B cell (primary cell): Measurements from ENCODE around the gene DDX50. TPM values are rescaled to one million over a fixed set of nuclear protein-coding genes. Genes with fewer than 3 reads are reported as not detected.
"Not testable (repeated sequence)": the region's sequence is repeated elsewhere in the genome, so short reads cannot be mapped to it uniquely, and the experiment has no call there.

Experiments used
- ATAC-seq: fragments of 200-7000 bp; cut with Tn5 transposase; one replicate; pipeline ENCODE4 v1.10.0; 2021; ENCODE audit warnings: low read depth, mild to moderate bottlenecking, moderate number of reproducible peaks, moderate library complexity
- CTCF ChIA-PET: fragments of 350-600 bp; sonication (Branson Sonifier 250); formaldehyde crosslinking; loops from one replicate; lab custom pipeline; 2021; ENCODE audit warnings: antibody characterized with exemption, inconsistent platforms; lab: Charles Lee
- POLR2A ChIA-PET: fragments of 350-600 bp; sonication (Branson Sonifier 250); formaldehyde crosslinking; loops from one replicate; lab custom pipeline; 2021; ENCODE audit warnings: antibody characterized with exemption; lab: Charles Lee
- DNase-seq: peaks from one replicate; pipeline ENCODE4 v3.0.0; 2013
- H2AFZ ChIP-seq: 2 replicates; pipeline ENCODE4 v1.6.1; 2012; ENCODE audit warnings: mild to moderate bottlenecking, low read depth, low read length; ENCODE audit not compliant: insufficient read depth, poor library complexity, severe bottlenecking
- H3K27ac ChIP-seq, 2 donors: 1 replicate in 1 of 2; 2 replicates in 1 of 2; pipeline ENCODE4 v1.5.1; 2012 to 2013; ENCODE audit warnings: low read length in 2 of 2, mild to moderate bottlenecking in 2 of 2, moderate library complexity in 1 of 2
- H3K27me3 ChIP-seq, 4 experiments: fragments of 200-600 bp in 1 of 4; sonication (generic) in 1 of 4; replicated peaks in 1 of 4; 1 replicate in 2 of 4; 2 replicates in 2 of 4; pipeline versions ENCODE4 v1.6.1 to v1.7.0; 2013 to 2016; ENCODE audit warnings: low read length in 3 of 4, mild to moderate bottlenecking in 2 of 4, mixed read lengths in 1 of 4, moderate library complexity in 1 of 4; ENCODE audit not compliant: insufficient read depth in 4 of 4, control insufficient read depth in 3 of 4; ENCODE audit errors: control extremely low read depth in 1 of 4
- H3K36me3 ChIP-seq, 2 experiments: replicated peaks in 1 of 2; 1 replicate in 1 of 2; 2 replicates in 1 of 2; pipeline versions ENCODE4 v1.6.1 to v1.7.1; 2013; ENCODE audit warnings: low read length in 1 of 2; ENCODE audit not compliant: insufficient read depth in 2 of 2, control insufficient read depth in 1 of 2; ENCODE audit errors: control extremely low read depth in 1 of 2, extremely low read depth in 1 of 2
- H3K4me1 ChIP-seq, 2 donors: fragments of 200-600 bp in 1 of 2; sonication (generic) in 1 of 2; 1 replicate in 1 of 2; 2 replicates in 1 of 2; pipeline versions ENCODE4 v1.5.1 to v1.6.1; 2013 to 2017; ENCODE audit warnings: low read length in 2 of 2; ENCODE audit not compliant: control insufficient read depth in 2 of 2, insufficient read depth in 2 of 2
- H3K4me2 ChIP-seq: replicated peaks from 2 replicates; pipeline ENCODE3; 2012; ENCODE audit warnings: mild to moderate bottlenecking, low read depth, low read length; ENCODE audit not compliant: poor library complexity, severe bottlenecking
- H3K4me3 ChIP-seq, 5 experiments: fragments of 200-600 bp in 1 of 5; sonication (generic) in 1 of 5; 1 replicate in 3 of 5; 2 replicates in 2 of 5; pipeline versions ENCODE4 v1.5.1 to v1.7.0; 2011 to 2016; ENCODE audit warnings: low read length in 4 of 5, mild to moderate bottlenecking in 4 of 5, low read depth in 2 of 5, control low read depth in 1 of 5, moderate library complexity in 1 of 5; ENCODE audit not compliant: insufficient read depth in 1 of 5; ENCODE audit errors: control extremely low read depth in 1 of 5, extremely low read depth in 1 of 5
- H3K79me2 ChIP-seq: fragments of 200-600 bp; sonication (generic); one replicate; pipeline ENCODE4 v1.6.0; 2016; ENCODE audit warnings: low read length; ENCODE audit not compliant: control insufficient read depth, insufficient read depth
- H3K9ac ChIP-seq: fragments of 200-600 bp; sonication (generic); 2 replicates; pipeline ENCODE4 v1.6.1; 2017; ENCODE audit warnings: mild to moderate bottlenecking, low read length, moderate library complexity
- H3K9me3 ChIP-seq, 3 donors: one replicate each; pipeline versions ENCODE4 v1.6.1 to v1.7.1; 2013; ENCODE audit warnings: low read length in 2 of 3; ENCODE audit not compliant: control insufficient read depth in 2 of 3, insufficient read depth in 1 of 3; ENCODE audit errors: control extremely low read depth in 1 of 3
- H4K20me1 ChIP-seq: 2 replicates; pipeline ENCODE4 v1.6.0; 2012; ENCODE audit warnings: mild to moderate bottlenecking, low read length; ENCODE audit not compliant: insufficient read depth, control insufficient read depth, poor library complexity, severe bottlenecking
- H3K27ac Mint-ChIP-seq: one replicate; pipeline ENCODE4 v1.8.0; 2021; ENCODE audit warnings: mixed read lengths
- H3K27me3 Mint-ChIP-seq: one replicate; pipeline ENCODE4 v1.8.0; 2021; ENCODE audit warnings: mixed read lengths
- H3K4me1 Mint-ChIP-seq: one replicate; pipeline ENCODE4 v1.8.0; 2021; ENCODE audit warnings: mixed read lengths
- H3K4me3 Mint-ChIP-seq: one replicate; pipeline ENCODE4 v1.8.0; 2021; ENCODE audit warnings: mixed read lengths
- H3K9me3 Mint-ChIP-seq: one replicate; pipeline ENCODE4 v1.8.0; 2022; ENCODE audit warnings: mixed read lengths; ENCODE audit not compliant: insufficient read depth
- EZH2 ChIP-seq: IDR thresholded peaks from 2 replicates; pipeline ENCODE4 v1.6.1; 2012; ENCODE audit warnings: borderline replicate concordance, low read depth, mild to moderate bottlenecking, moderate library complexity, low read length; ENCODE audit not compliant: insufficient read depth, poor library complexity, severe bottlenecking
- WGBS: methylation state at CpG from one replicate; pipeline ENCODE4 v1.1.5; 2013; ENCODE audit warnings: missing lambda C conversion rate; ENCODE audit not compliant: insufficient coverage; 5-methylcytosine and 5-hydroxymethylcytosine counted together
- intact Hi-C: fragments of 100-400 bp; cut with micrococcal nuclease; formaldehyde crosslinking; loops from one replicate; pipeline ENCODE4 v1.10.0; 2022
- polyA plus RNA-seq: library from polyadenylated mRNA; depleted of rRNA; stranded (reverse); fragments of >200 nt; gene quantifications from 2 replicates; pipeline ENCODE4 v1.2.3, GENCODE V29; 2012
- total RNA-seq, 2 donors: library from RNA; stranded (reverse); fragments of 120-200 nt in 1 of 2; gene quantifications; 1 replicate in 1 of 2; 2 replicates in 1 of 2; pipeline versions ENCODE4 v1.2.3 to v1.2.4, GENCODE V29; 2013 to 2022
- TF ChIP-seq, protein P1 (sequence below): fragments of 200-600 bp; IDR thresholded peaks from one replicate; pipeline ENCODE4 v1.8.0; 2022; ENCODE audit warnings: antibody characterized with exemption, mild to moderate bottlenecking

DDX50 gene
- total and polyA plus RNA-seq, 2 donors (not counting 1 experiment from before 2014, with no cell fraction given): 15.6 to 39.3 TPM

DNA sequence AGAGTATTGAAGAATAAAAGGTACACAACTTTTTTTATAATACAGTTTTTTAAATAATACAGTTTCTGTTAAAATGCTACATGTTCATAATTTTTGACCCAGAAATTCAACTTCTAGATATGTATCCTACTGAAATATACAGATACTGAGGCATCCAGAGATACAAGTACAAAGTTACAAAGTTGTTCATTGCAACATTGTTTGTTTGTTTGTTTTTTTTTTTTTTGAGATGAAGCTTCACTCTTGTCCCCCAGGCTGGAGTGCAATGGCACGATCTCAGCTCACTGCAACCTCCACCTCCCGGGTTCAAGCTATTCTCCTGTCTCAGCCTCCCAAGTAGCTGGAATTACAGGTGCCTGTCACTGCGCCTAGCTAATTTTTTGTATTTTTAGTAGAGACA is 31.7 kb downstream of the DDX50 start:
- H3K27ac Mint-ChIP-seq, POLR2A ChIA-PET, H3K27me3 Mint-ChIP-seq, H3K4me3 ChIP-seq, H3K4me2 ChIP-seq, H3K9ac ChIP-seq, H3K4me3 Mint-ChIP-seq, H2AFZ ChIP-seq, H3K9me3 Mint-ChIP-seq, H4K20me1 ChIP-seq, H3K27ac ChIP-seq, ATAC-seq, H3K4me1 ChIP-seq, H3K9me3 ChIP-seq, intact Hi-C loops, DNase-seq, H3K27me3 ChIP-seq, H3K4me1 Mint-ChIP-seq: not testable (repeated sequence)
- Histone ChIP-seq H3K79me2 (peaks cover 22% of the 10 kb centered on the region), H3K36me3 (peaks cover 5 to 50% of the 10 kb centered on the region in 2 experiments)
- CTCF ChIA-PET: interaction anchor here (0.6 kb wide), 1 partner anchor 9 kb away, joined by 4 read pairs; no protein-coding TSS in a partner anchor
- WGBS: 100% methylated on average over 1 of the region's 3 CpGs

DNA sequence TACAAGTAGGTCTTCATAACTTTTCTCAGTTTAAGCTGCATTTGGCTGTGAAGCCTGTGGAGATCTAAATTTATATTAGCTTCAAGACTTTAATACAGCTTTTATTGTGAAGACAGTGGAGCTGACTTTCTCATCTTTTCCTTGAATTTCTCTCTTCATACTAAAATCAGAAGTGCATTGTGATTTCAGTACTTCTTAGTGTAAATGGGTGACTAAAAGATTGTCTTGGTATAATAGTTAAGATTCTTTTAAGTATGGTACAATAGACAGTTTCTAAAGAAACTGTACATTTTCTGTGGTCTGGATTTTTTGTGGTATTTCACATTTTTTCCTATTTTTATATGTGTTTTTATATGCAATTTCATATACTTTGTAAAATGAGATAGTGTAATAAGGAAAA is 33.9 kb downstream of the DDX50 start:
- Mint-ChIP-seq H3K4me3 (no peak overlapping the region), H3K9me3 (no peaks in the 10 kb centered on the region), H3K27me3 (no peaks in the 10 kb centered on the region), H3K27ac (no peak overlapping the region), H3K4me1 (no peaks in the 10 kb centered on the region)
- no peak for TF ChIP-seq EZH2
- TF ChIP-seq, protein P1, sequence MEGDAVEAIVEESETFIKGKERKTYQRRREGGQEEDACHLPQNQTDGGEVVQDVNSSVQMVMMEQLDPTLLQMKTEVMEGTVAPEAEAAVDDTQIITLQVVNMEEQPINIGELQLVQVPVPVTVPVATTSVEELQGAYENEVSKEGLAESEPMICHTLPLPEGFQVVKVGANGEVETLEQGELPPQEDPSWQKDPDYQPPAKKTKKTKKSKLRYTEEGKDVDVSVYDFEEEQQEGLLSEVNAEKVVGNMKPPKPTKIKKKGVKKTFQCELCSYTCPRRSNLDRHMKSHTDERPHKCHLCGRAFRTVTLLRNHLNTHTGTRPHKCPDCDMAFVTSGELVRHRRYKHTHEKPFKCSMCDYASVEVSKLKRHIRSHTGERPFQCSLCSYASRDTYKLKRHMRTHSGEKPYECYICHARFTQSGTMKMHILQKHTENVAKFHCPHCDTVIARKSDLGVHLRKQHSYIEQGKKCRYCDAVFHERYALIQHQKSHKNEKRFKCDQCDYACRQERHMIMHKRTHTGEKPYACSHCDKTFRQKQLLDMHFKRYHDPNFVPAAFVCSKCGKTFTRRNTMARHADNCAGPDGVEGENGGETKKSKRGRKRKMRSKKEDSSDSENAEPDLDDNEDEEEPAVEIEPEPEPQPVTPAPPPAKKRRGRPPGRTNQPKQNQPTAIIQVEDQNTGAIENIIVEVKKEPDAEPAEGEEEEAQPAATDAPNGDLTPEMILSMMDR: no peak
- H3K9ac ChIP-seq: no peak overlapping the region
- ChIA-PET CTCF (no interaction called here), POLR2A (no interaction called here)
- H3K27me3 ChIP-seq: no peaks in the 10 kb centered on the region
- intact Hi-C loops: no loop called here
- H3K4me3 ChIP-seq: no peak overlapping the region
- H3K4me2 ChIP-seq: no peak overlapping the region
- H3K4me1 ChIP-seq: no peaks in the 10 kb centered on the region
- H4K20me1 ChIP-seq: peaks cover 5% of the 10 kb centered on the region
- peaks cover 21% of the 10 kb centered on the region for H3K79me2 ChIP-seq
- H3K36me3 ChIP-seq: peaks cover 4 to 56% of the 10 kb centered on the region in 2 experiments
- H2AFZ ChIP-seq: no peak overlapping the region
- DNase-seq (no peak), ATAC-seq (no peak)
- H3K27ac ChIP-seq: no peak overlapping the region
- H3K9me3 ChIP-seq: no peaks in the 10 kb centered on the region
